Activated T-helper 17 cell treated with anti-CD3 and anti-CD28 coated beads, Interleukin-2, amount 50 U/mL, for 72 hours (primary cell): Measurements from ENCODE around the gene NDOR1. TPM values are rescaled to one million over a fixed set of nuclear protein-coding genes. Genes with fewer than 3 reads are reported as not detected.
A peak's percentile ranks its signal among the peaks of the same experiment; 100 is the strongest.
"Not testable (repeated sequence)": the region's sequence is repeated elsewhere in the genome, so short reads cannot be mapped to it uniquely, and the experiment has no call there.

Source experiments
- ATAC-seq: fragments of 150-1000 bp; cut with Tn5 transposase; replicated peaks from 2 replicates; pipeline ENCODE4 v1.10.0; 2021; ENCODE audit warnings: mild to moderate bottlenecking, moderate library complexity
- H3K27ac Mint-ChIP-seq: one replicate; pipeline ENCODE4 v1.8.0; 2022; ENCODE audit warnings: mixed read lengths
- H3K27me3 Mint-ChIP-seq: one replicate; pipeline ENCODE4 v1.8.0; 2022; ENCODE audit warnings: mixed read lengths
- H3K36me3 Mint-ChIP-seq: one replicate; pipeline ENCODE4 v1.8.0; 2022; ENCODE audit warnings: low read depth, mild to moderate bottlenecking, mixed read lengths
- H3K4me1 Mint-ChIP-seq: one replicate; pipeline ENCODE4 v1.8.0; 2022; ENCODE audit warnings: mixed read lengths
- H3K4me3 Mint-ChIP-seq: one replicate; pipeline ENCODE4 v1.8.0; 2022; ENCODE audit warnings: mild to moderate bottlenecking, mixed read lengths
- H3K9me3 Mint-ChIP-seq: one replicate; pipeline ENCODE4 v1.8.0; 2022; ENCODE audit warnings: mixed read lengths
- total RNA-seq, 2 donors: library from RNA; stranded (reverse); gene quantifications; one replicate each; pipeline ENCODE4 v1.2.3, GENCODE V29; 2022

The NDOR1 gene
- total RNA-seq, 2 donors from 2014 or later = 20.5 to 40.2 TPM

- no peaks in the 10 kb centered on the region for H3K9me3 Mint-ChIP-seq
- peak within 1 kb of the TSS; percentile 82 for H3K4me3 Mint-ChIP-seq
- ATAC-seq = peak; percentile 87
- H3K27me3 Mint-ChIP-seq = no peaks in the 10 kb centered on the region
- peak within 1 kb of the TSS; percentile 96 for H3K27ac Mint-ChIP-seq
- H3K36me3 Mint-ChIP-seq = peaks cover 34% of the 10 kb centered on the region
- H3K4me1 Mint-ChIP-seq = peaks cover 5% of the 10 kb centered on the region
Measured at GRCh38 chr9:137240841-137241489, 35.5 kb downstream of the NDOR1 start, which contains the start of gene TUBB4B. Gene TUBB4B (plus strand): TSS chr9:137241287. CDS start chr9:137241361, 74 bp downstream.

DNA sequence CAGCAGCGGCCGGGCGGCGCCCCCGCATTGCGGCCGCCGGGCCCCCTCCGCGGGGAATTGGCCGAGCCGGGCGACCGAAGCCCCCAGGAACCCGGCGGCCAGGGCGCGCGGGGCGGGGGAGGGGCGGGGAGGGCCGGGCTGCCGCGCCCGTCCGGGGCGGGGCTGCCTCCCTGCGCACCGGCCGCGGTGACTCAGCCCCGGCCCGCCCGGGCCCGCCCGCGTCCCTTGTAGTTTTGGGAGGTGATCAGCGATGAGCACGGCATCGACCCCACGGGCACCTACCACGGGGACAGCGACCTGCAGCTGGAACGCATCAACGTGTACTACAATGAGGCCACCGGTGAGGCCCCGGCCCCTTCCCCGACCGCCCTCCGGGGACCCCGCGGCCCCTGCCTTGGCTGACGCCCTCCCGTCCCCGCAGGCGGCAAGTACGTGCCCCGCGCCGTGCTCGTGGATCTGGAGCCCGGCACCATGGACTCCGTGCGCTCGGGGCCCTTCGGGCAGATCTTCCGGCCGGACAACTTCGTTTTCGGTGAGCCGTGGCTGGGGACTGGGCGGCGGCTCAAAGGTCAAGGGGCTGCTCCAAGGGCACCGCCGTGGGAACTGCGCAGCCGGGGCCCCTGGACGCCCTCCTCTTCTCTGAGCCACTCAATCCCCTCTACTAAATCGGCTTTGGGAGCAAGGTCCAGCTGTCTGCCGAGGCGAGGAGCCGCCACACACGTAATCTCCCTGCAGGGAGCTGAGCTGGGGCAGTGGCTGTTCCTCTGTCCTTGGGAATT is 36.2 kb downstream of the NDOR1 start:
- H3K27ac Mint-ChIP-seq = peak overlapping the region; percentile 96
- H3K4me3 Mint-ChIP-seq = peak overlapping the region; percentile 82
- peaks cover 34% of the 10 kb centered on the region for H3K36me3 Mint-ChIP-seq
- H3K9me3 Mint-ChIP-seq = no peaks in the 10 kb centered on the region
- ATAC-seq = peak; percentile 51
- H3K4me1 Mint-ChIP-seq = peaks cover 5% of the 10 kb centered on the region
- H3K27me3 Mint-ChIP-seq = no peaks in the 10 kb centered on the region

DNA sequence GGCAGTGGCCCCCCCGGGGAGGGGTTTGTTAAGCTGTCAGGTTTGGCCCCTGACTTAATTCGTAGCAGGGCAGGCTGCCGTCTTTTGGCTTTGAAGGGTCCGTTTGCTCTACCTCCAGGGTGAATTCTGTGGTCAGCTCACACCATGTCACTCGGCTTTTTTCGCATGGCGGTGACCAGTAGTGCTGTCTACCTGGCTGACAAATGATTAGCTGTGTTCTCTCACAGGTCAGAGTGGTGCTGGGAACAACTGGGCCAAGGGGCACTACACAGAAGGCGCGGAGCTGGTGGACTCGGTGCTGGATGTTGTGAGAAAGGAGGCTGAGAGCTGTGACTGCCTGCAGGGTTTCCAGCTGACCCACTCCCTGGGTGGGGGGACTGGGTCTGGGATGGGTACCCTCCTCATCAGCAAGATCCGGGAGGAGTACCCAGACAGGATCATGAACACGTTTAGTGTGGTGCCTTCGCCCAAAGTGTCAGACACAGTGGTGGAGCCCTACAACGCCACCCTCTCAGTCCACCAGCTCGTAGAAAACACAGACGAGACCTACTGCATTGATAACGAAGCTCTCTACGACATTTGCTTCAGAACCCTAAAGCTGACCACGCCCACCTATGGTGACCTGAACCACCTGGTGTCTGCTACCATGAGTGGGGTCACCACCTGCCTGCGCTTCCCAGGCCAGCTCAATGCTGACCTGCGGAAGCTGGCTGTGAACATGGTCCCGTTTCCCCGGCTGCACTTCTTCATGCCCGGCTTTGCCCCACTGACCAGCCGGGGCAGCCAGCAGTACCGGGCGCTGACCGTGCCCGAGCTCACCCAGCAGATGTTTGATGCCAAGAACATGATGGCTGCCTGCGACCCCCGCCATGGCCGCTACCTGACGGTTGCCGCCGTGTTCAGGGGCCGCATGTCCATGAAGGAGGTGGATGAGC is 37.0 kb downstream of the NDOR1 start:
- peaks cover 34% of the 10 kb centered on the region for H3K36me3 Mint-ChIP-seq
- peak overlapping the region; percentile 82 for H3K4me3 Mint-ChIP-seq
- peaks cover 5% of the 10 kb centered on the region for H3K4me1 Mint-ChIP-seq
- no peaks in the 10 kb centered on the region for H3K9me3 Mint-ChIP-seq
- peak overlapping the region; percentile 46 for H3K27ac Mint-ChIP-seq
- ATAC-seq = no peak
- no peaks in the 10 kb centered on the region for H3K27me3 Mint-ChIP-seq

DNA sequence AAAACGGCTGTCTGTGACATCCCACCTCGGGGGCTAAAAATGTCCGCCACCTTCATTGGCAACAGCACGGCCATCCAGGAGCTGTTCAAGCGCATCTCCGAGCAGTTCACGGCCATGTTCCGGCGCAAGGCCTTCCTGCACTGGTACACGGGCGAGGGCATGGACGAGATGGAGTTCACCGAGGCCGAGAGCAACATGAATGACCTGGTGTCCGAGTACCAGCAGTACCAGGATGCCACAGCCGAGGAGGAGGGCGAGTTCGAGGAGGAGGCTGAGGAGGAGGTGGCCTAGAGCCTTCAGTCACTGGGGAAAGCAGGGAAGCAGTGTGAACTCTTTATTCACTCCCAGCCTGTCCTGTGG is 37.7 kb downstream of the NDOR1 start:
- not testable (repeated sequence) for H3K27me3 Mint-ChIP-seq, H3K9me3 Mint-ChIP-seq, H3K4me1 Mint-ChIP-seq, ATAC-seq, H3K27ac Mint-ChIP-seq
- Mint-ChIP-seq H3K4me3 (peak overlapping the region; percentile 82), H3K36me3 (peaks cover 34% of the 10 kb centered on the region)

GRCh38 chr9:137243626-137244485 is 38.4 kb downstream of the NDOR1 start:
- ATAC-seq = no peak
- Mint-ChIP-seq H3K27ac (no peak overlapping the region), H3K9me3 (no peaks in the 10 kb centered on the region), H3K27me3 (no peaks in the 10 kb centered on the region), H3K4me1 (peaks cover 5% of the 10 kb centered on the region), H3K4me3 (peak overlapping the region; percentile 4), H3K36me3 (peaks cover 34% of the 10 kb centered on the region)

DNA sequence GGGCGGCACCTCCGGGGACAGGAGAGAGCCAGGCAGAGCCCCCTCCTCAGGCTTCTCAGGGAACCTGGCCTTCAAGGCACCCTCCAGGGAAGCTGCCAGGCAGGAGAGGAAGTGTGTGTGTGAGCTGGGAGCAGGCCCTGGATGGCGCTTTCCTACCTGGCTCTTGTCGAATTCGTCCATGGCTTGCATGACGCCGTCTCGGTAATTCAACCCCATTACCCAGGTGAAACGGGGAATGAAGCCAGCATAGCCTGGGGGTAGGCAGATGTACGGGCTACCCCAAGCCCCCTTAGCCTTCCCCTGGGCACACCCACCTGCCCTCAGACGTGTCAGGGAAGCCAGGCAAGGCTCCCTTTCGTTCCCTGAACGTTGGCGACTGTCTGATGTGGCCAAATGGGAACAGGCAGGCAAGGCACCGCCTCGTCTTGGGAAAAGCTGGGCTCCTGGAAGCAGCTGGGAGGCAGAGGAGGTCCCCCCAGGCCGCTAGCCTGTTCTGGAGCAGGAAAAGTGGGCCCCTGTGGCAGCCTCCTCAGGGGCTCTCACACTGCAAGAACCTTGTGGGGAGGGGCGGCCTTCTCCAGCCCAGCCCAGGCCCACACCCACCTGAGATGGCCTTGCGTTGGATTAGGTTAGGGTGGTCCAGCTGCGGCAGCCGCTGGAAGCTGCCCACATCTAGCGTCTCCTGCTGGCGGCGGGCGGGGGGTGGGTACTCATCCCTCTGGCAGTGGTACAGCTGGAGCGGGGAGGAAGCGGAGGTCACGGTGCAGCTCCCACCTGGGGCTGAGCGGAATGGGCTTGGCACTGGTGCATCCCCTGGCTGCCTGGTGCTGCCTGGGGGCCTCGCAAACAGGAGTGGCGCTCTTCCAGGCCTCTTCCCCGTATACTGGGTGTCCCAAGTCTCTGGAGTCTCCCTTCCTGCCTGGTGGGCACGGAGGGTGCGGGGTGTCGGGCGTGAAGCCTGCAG is 39.3 kb downstream of the NDOR1 start:
- no peak for ATAC-seq
- no peak overlapping the region for H3K27ac Mint-ChIP-seq
- peaks cover 34% of the 10 kb centered on the region for H3K36me3 Mint-ChIP-seq
- H3K27me3 Mint-ChIP-seq = no peaks in the 10 kb centered on the region
- no peaks in the 10 kb centered on the region for H3K9me3 Mint-ChIP-seq
- H3K4me3 Mint-ChIP-seq = no peak overlapping the region
- H3K4me1 Mint-ChIP-seq = peaks cover 5% of the 10 kb centered on the region

DNA sequence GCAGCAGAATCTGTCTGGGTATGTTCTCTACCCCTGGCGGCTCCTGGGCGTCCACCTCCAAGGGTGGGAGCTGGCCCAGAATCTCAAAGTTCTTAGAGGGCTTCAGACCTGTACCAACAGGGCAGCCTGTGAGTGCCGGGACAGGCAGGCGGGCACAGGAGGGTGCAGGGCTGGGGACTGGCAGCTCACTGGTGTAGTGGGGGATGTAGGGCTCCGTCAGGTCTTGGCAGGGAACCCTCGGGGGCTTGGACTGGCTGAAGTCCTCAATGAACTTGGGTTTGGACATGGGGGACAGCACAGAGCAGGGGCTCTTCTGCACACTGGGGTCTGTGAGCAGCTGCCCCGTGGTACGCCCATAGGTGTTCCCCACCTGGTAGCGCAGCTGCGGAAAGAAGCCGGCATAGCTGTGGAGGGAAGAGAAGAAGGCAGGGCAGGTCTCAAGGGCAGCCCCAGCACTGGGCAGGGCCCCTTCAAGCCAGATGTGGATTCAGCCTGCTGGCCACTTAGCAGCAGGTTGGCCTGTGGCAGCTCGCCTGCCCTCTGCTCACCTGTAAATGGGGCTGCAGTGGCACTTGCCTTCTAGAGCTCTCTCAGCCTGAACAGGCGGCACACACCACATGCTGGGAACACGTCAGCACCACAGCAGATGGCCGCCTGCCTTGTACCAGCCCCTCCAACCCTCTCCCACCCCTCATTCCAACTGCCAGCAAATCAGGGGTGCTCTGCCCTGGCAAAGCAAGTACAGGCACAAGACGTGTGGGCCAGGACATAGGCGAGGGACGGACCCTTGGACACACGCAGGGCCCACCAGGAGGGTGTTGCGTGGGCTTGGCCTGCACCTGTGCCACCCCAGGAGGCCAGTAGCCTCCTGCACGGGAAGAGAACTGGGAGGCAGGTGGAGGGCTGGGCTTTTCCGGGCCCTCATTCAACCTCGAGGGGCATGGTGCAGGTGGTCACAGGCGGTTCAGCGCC is 40.2 kb downstream of the NDOR1 start:
- ATAC-seq = no peak
- Mint-ChIP-seq H3K4me1 (peaks cover 5% of the 10 kb centered on the region), H3K27ac (no peak overlapping the region), H3K27me3 (no peaks in the 10 kb centered on the region), H3K36me3 (peaks cover 33% of the 10 kb centered on the region), H3K4me3 (no peak overlapping the region), H3K9me3 (no peaks in the 10 kb centered on the region)

DNA sequence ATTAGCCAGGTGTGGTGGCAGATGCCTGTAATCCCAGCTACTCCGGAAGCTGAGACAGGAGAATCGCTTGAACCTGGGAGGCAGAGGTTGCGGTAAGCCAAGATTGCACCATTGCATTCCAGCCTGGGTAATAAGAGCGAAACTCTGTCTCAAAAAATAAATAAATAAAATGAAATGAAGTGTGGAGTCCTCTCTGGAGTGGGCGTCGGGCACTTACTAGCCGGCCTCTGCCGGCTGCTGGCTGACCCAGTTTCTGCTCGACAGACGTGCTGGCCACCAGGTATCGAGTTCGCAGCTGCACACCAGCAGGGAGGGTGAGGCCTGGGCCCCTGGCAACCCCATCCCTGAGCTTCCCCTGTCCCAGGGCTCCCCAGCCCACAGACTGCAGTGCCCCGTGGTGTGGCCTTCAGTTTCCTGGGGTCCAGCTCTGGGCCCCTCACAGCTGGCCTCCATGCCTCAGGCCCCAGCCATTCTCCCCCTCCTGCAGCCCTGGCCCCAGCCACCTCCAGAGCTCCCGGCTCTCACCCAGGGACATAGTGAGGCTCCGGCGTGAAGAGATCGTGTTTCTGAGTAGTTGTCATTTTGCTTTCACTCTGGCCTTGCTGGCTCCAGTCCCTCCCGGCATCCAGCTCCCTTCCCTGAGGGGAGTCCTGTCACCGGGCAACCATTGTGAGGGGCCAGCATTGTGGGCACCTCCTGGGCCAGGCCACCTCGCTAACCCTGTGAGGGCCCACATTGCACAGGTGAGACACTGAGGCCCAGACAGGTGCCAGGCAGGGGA is 41.8 kb downstream of the NDOR1 start:
- peaks cover 21% of the 10 kb centered on the region for H3K36me3 Mint-ChIP-seq
- no peaks in the 10 kb centered on the region for H3K9me3 Mint-ChIP-seq
- H3K27ac Mint-ChIP-seq = no peak overlapping the region
- H3K27me3 Mint-ChIP-seq = no peaks in the 10 kb centered on the region
- ATAC-seq = no peak
- H3K4me3 Mint-ChIP-seq = no peak overlapping the region
- H3K4me1 Mint-ChIP-seq = no peaks in the 10 kb centered on the region

- H3K4me3 Mint-ChIP-seq = no peak overlapping the region
- H3K4me1 Mint-ChIP-seq = no peaks in the 10 kb centered on the region
- ATAC-seq = no peak
- H3K9me3 Mint-ChIP-seq = no peaks in the 10 kb centered on the region
- no peak overlapping the region for H3K27ac Mint-ChIP-seq
- H3K27me3 Mint-ChIP-seq = no peaks in the 10 kb centered on the region
- H3K36me3 Mint-ChIP-seq = peaks cover 16% of the 10 kb centered on the region
Measured at GRCh38 chr9:137247916-137248175, 42.3 kb downstream of the NDOR1 start.

GRCh38 chr9:137250329-137251193 is 45.1 kb downstream of the NDOR1 start:
- no peaks in the 10 kb centered on the region for H3K9me3 Mint-ChIP-seq
- H3K27me3 Mint-ChIP-seq = no peaks in the 10 kb centered on the region
- H3K4me3 Mint-ChIP-seq = no peak overlapping the region
- H3K27ac Mint-ChIP-seq = no peak overlapping the region
- peaks cover 6% of the 10 kb centered on the region for H3K36me3 Mint-ChIP-seq
- H3K4me1 Mint-ChIP-seq = peaks cover 4% of the 10 kb centered on the region
- no peak for ATAC-seq

- H3K9me3 Mint-ChIP-seq = no peaks in the 10 kb centered on the region
- no peak within 1 kb of the TSS for H3K27ac Mint-ChIP-seq
- H3K27me3 Mint-ChIP-seq = no peaks in the 10 kb centered on the region
- H3K4me1 Mint-ChIP-seq = peaks cover 4% of the 10 kb centered on the region
- H3K4me3 Mint-ChIP-seq = no peak within 1 kb of the TSS
- ATAC-seq = no peak
- peaks cover 7% of the 10 kb centered on the region for H3K36me3 Mint-ChIP-seq
Measured at GRCh38 chr9:137251194-137251461, 45.6 kb downstream of the NDOR1 start, which contains the start of gene STPG3. Gene STPG3 (plus strand): TSS chr9:137251286. CDS start chr9:137251287, 1 bp downstream.
